Stimulated activated CD4-positive, alpha-beta T cell treated with anti-CD3 and anti-CD28 coated beads, Interleukin-4, amount 100 ng/mL, for 1 hour (primary cell): ENCODE measurements around the gene HSPBP1.
"Not testable (repeated sequence)": the region's sequence is repeated elsewhere in the genome, so short reads cannot be mapped to it uniquely, and the experiment has no call there.

Experiments
- DNase-seq: peaks from one replicate; pipeline ENCODE4 v3.0.0-alpha.2; 2020

Gene HSPBP1

DNA sequence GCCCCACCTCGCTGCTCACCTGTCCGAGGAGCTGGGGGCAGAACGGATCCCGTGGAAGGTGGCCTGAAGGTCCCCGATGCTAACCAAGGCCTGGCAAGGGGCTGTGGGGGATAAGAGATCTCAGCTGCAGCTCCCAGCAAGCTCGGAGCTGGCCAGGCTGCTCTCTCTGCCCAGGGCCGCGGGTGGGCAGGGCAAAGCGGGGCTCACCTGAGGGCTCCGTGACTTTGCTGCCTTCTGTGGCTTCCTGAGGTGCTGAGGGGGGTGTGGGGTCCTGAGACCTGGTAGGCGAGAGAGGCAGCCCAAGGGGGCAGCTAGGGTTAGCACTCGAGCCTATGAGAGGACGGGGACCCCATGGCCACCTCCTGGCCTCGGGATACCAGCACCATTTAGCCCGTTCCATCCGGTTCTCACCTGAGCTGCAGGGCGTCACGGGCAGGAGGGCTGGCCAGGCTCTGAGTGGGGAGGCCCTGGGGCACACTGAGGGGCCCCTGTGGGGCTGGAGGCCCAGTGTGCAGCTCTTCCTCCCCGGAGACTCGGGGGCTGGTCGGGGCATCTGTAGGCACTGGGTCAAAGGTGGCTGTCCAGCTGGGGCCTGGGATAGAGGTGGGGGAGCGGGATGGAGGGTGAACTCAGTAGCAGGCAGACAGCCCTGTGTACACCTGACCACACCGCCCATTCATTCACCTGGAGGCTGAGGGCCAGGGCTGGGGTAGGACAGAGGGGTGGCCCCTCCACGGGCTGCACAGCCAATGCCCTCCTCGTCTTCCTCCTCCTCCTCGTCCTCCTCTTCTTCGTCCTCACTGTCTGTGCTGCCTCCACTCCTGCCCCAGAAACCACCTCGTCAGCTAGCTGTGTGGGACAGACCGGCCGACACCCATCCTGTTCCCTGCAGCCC, 48.3 kb downstream of the HSPBP1 start:
- no peak for DNase-seq

- no peak for DNase-seq
These were observed 49.1 kb downstream of the HSPBP1 start for GRCh38 chr19:55230780-55231179.

DNA sequence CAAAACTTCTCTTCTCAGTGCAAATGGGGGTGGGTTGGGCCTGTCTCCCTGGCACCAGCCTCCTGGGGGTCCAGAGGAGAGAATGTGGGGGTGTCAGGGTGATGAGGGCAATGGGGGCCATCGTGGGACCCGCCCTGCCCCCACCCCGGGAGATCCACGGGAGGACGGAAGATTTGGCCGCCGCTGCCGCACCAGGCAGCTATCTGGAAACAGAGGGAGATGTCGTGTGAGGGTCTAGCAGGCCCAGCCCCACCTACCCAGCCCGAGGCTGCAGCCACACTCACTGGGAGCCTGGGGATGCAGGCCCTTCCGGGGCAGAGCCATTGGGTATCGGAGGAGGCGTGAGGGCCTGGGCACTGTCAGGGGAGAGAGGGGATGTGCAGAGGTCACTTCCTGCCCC, 49.6 kb downstream of the HSPBP1 start:
- no peak for DNase-seq

DNA sequence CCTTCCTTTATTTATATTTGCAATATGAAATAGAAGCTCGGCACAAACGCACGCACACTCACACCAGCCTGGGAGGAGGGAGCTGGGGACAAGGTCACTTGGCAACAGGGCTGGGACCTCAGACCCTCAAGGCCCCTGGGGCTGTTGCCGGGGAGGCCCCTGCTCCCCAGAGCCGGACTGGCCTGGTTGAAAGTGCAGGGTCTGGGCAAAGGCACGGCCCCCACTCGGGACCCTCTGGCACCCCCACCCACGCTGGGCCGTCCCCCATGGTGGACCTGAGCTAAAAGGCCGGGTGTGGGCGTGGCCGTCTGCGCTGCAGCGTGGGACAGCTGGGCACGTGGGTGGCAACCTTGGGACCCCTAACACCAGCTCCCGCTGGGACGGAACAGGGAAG, 50.1 kb downstream of the HSPBP1 start:
- DNase-seq = no peak

DNA sequence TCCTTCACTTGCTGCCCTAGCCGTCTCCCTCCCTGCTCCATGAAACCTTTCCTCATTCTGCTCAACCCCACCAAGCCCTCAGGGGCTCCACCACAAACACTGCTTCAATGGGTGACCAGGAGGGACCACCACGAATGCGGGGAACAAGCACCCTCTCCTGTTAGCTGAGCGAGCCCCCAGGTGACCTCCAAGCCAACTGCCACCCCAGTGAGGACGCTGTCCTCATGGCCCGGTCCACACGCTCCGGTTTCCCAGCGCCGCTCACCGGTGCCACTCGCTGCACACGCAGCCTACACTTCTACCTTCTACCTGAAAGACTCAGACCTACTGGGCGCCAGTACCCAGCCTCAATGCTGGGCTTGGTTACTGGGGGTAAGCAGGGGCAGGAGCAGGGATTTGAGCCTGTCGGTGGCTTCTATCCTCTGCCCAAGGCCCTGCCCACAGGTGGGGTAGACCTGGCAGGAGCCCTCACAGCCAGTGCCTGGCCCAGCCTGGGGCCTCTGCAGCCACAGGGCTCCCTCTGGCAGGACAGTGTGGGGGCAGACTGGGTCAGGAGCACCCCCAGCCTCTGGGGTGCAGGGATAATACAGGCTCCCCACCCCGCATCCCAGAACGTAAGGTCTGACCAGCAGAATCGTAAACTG, 50.6 kb downstream of the HSPBP1 start:
- DNase-seq = no peak

GRCh38 chr19:55228403-55229031, 51.4 kb downstream of the HSPBP1 start, which contains the start of gene TMEM86B:
Gene TMEM86B (minus strand): TSS chr19:55228763. CDS start chr19:55228741, 22 bp downstream.
- no peak for DNase-seq

DNA sequence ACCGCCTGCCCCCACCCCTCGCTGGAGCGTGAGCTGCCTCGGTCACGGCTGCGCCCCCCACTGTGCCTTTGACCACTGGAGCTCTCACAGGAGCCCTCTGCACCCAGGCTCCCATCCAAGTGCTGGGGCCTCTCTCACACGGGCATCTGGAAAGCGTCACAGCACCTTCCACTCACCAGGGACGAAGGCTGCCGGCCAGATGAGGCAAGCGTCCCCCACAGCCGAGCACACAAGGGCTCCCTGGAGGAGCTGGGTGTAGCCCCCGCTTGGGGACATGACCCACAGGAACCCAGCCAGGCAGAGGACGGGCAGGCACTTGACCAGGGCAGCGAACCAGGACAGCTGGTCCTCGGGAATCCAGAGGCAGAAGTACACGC, 51.9 kb downstream of the HSPBP1 start:
- no peak for DNase-seq

DNA sequence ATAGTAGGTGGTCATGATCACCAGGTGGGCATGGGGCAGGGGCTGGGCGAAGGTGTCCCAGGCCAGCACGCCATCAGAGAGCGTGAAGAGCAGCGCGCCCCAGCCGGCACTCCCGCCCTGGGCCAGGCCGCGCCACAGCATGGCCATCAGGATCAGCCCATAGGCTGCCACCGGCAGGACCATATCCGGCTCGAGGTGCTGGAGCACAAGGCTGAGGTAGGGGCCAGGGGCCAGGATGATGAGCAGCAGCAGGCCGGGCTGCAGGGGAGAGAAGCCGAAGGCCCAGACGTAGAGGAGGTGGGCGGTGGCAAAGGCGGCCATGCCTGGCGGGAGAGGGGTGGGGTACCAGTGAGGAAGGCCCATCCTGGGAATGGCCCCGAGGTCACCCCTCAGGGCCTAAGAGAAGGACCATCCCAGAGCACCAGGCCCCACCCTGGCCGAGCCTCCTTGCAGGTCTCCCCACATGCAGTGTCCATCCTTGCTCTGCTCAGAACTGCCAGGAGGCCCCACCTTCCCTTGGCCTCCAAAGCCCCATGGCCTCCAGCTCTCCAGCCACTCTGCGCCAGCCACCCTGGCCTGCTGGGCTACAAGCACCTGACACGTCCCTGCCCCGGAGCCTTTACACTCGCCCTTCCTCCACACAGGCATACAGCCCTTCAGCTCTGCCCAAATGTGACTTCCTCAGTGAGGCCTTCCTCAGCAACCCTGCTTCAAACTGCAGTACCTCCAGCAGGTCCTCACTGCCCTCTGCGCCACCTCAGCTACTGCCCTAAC, 52.5 kb downstream of the HSPBP1 start:
- no peak for DNase-seq

- no peak for DNase-seq
These were observed 53.1 kb downstream of the HSPBP1 start for GRCh38 chr19:55226788-55227187.

- no peak for DNase-seq
These were observed 53.6 kb downstream of the HSPBP1 start for GRCh38 chr19:55226273-55226672.

DNA sequence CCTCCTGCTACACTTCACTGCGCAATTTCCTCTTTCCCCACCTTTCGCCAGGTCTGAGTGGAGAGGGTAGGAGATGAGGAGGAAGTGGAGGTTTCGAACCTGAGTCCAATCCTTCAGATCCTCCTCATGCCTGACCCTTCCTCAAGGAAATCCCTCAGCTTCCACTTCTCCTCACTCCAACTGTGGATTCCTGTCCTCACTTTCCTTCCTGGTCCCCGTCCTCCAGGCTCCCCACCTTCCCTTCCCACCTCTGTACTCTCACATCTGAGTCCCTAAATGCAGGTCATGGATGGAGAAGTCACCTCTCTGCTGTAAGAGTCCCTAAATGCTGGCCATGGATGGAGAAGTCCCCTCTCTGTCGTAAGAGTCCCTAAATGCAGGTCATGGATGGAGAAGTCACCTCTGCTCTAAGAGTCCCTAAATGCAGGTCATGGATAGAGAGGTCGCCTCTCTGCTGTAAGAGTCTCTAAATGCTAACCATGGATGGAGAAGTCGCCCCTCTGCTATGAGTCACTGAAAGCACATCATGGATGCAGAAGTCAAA, 54.4 kb downstream of the HSPBP1 start:
- DNase-seq = no peak

DNA sequence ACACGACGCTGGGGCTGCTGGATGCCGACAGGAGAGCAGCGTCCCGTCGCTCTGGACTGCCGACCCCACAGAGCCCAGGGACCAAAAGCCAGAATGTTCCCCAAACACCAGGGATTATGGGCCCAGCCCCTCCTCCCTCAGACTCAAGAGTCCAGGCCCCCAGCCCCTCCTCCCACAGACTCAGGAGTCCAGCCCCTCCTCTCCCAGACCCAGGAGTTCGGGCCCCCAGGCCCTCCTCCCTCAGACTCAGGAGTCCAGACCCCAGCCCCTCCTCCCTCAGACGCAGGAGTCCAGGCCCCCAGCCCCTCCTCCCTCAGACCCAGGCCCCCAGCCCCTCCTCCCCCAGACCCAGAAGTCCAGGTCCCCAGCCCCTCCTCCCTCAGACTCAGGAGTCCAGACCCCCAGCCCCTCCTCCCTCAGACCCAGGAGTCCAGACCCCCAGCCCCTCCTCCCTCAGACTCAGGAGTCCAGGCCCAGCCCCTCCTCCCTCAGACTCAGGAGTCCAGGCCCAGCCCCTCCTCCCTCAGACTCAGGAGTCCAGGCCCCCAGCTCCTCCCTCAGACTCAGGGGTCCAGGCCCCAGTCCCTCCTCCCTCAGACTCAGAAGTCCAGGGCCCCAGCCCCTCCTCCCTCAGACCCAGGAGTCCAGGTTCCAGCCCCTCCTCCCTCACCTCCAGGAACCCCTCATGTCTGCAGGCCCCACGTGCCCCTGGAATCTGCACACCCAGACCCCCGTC, 55.1 kb downstream of the HSPBP1 start:
- DNase-seq = not testable (repeated sequence)

DNA sequence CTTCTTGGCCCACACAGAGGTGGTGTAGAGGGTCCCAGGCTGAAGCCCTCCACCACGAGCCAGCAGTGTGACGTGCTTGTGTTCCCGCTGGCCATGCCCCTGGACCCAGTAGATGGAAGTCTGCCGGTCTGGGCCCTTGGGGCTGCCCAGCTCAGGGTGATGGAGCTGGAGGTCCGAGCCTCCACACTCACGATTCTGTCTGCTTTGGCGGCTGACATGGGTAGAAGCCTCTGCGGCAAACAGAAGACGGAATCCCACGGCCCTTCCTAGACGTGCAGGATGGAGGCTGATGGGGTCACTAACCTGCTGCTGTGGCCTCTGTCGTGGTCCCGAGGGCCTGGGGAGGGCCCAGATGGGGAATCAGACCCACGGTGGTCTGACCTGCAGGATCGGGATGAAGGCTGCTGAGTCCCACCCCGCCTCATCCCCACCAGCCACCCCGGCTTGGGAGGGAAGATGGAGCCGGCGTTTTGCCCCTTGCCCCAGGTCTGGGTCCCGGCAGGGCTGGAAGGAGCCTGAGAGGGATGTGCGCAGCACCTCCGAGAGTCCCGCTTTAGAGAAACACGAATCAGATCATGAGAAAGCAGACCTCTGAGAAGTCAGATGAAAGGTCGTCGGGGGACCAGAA, 55.8 kb downstream of the HSPBP1 start:
- no peak for DNase-seq

- no peak for DNase-seq
These were observed 56.4 kb downstream of the HSPBP1 start for GRCh38 chr19:55223291-55224037.

DNA sequence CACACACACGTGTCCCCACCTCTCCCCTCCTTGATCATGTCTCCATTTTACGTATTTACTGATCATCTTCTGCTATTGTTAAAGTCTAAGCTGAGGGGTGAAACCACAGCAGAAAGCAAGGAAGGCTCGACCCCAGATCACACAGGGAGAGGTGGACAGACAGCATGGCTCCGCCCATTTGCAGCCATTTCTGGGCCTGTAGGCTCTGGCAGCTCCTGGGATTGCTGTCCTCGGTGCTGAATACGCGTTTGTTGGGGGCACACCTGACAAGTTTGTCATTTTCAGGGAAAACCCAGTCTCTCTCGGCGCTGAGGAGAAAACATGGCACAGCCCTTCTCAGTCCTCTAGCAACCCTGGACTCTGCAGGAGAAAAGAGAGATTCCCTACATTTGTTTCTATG, 59.4 kb downstream of the HSPBP1 start:
- DNase-seq = no peak

GRCh38 chr19:55216461-55217198, 63.3 kb downstream of the HSPBP1 start:
- DNase-seq = peak; percentile 51

DNA sequence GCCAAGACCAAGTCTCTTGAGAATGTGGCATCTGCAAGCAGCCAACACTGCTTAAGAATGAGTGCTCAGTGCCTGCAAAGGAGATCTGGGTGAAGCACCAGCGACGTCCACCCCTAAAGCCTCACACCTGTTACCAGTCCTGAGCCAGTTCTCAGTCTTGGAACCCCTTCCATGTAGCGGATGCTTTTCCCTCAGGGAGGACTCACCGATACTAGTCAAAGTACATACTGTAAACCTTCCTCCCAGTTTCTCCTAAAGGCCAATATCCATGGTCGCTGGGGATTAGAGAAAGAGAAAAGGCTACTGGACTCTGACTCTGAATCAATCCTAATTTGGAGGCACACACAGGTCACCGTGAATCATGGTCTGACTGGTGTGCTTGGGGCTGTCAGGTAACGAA, 66.4 kb downstream of the HSPBP1 start:
- no peak for DNase-seq

DNA sequence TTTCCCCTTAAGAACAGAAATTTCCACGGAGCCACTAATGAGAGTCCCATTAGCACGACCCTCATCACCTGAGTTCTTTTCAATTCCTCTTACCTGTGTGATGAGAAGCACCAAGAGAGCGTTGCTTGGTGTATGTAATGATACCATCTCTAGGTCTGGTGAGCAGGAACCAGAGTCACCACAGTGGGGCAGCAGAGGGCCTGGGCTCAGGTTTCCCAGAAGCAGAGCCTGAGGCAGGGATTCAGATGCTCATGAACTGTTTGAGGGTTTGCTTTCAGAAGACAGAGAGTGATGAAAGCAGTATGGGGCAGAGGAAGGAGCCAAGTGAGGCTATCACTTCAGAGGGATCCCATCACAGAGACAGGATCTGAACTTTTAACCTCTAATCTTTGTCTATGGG, 67.5 kb downstream of the HSPBP1 start:
- peak; percentile 52 for DNase-seq
